ENCODE results near the gene ERG.

DNA sequence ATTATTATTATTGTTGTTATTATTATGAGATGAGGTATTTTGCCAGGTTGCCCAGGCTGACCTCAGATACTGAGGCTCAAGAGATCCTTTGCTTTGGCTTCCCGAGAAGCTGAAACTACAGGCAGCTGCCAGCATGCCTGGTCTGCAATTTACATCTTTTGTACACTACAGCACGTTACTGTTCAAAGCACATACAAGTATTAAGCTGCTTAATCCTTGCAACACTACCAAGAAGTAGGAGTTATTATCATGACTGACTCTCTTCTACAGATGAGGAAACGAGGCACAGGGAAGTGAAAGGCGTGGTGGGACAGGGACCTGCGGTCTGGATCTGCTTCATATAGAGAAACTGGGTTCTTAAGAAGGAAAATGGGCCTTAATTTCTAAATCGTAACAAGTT lies 11.6 kb downstream of the ERG start:
- TF ChIP-seq CTCF (conservative IDR thresholded peaks at IDR 0.05; ENCODE audit: low read depth, low read length) (no peak), EZH2phosphoT487 (IDR thresholded peaks at IDR 0.05; ENCODE audit: borderline replicate concordance, low read length) (no peak), EZH2 (IDR thresholded peaks at IDR 0.05; ENCODE audit: low read length, unreplicated experiment) (no peak)
